GM12875 (cell line): ENCODE results near the gene HYAL1.

ENCODE experiments used
- H3K4me3 ChIP-seq: one replicate; pipeline ENCODE4 v1.5.1; 2011; ENCODE audit warnings: low read depth, low read length, control low read depth
- CTCF ChIP-seq: IDR thresholded peaks from 2 replicates; pipeline ENCODE4 v1.5.1; 2011; ENCODE audit warnings: low read depth, mild to moderate bottlenecking, control low read depth, inconsistent platforms, low read length, moderate library complexity, borderline replicate concordance; ENCODE audit not compliant: insufficient read depth

Gene HYAL1

GRCh38 chr3:50325497-50326181 lies 22.3 kb upstream of the HYAL1 start:
- TF ChIP-seq CTCF, result no peak
- H3K4me3 ChIP-seq, result no peak overlapping the region

GRCh38 chr3:50325113-50325480 lies 21.7 kb upstream of the HYAL1 start:
- no peak for TF ChIP-seq CTCF
- no peak overlapping the region for H3K4me3 ChIP-seq

DNA sequence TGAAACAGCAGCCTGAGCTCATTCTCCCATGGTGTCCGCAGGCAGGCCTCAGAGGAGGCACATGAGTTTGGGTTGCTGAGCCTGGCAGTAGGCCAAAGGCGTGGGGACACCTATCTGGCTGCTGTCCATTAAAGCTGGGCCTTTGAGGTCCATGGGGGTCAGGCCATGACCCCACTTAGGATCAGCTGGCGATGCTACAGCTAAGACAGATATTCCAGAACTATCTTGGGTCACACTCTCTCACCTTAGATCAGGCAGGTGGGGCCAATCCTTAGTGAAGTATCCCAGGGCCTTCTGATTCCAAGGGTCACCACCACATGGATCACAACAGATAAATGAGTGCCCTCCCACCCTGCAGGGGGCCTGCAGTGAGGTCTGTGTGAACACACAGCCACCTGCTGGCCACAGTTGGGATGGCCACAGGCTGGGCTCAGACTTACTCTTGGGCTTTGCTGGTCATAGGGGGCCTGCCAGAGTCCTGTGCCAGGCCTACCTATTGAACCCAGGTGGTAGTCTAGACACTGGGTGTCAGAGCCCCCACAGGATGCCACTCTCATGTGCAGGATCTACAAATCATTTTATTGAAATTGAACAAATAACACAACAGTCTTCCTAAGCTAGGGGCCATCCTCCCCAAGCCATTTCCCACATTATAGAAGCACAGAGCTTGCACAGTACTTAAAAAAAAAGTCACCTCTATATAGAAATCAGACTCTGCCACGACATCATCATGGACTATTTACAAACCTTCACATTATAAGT lies 21.2 kb upstream of the HYAL1 start:
- H3K4me3 ChIP-seq, result no peak overlapping the region
- TF ChIP-seq CTCF, result peak; percentile 85

GRCh38 chr3:50323614-50324199 lies 20.3 kb upstream of the HYAL1 start:
- no peak overlapping the region for H3K4me3 ChIP-seq
- TF ChIP-seq CTCF, result no peak

DNA sequence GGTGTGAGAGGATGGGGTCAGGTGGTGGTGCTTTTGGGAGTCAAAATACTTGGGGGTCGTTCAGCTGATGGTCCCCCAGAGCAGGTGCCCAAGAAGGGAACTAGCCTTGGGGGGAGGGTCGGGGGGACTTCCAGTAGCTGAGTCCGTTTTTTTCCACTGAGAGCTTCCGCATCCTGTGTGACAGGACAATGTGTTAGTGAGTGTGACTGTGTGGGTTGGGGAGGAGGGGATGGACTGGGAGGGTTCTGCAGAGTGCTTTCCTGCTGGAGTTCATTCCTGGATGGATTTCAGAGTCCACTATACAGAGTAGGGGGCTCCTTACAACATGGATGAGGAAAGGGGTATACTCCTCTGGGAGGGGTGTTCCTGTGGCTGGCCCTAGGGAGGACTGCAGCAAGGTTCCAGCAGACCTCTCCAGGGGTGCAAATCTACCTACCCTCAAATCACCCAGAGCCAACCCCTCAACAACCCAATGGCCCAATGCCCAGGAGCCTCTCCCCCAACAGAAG lies 19.8 kb upstream of the HYAL1 start:
- no peak overlapping the region for H3K4me3 ChIP-seq
- TF ChIP-seq CTCF, result no peak

- peak within 1 kb of the TSS; percentile 87 for H3K4me3 ChIP-seq
- no peak for TF ChIP-seq CTCF
Observed at GRCh38 chr3:50322386-50323091, 19.2 kb upstream of the HYAL1 start, which contains the start of gene HYAL2. TSS of gene HYAL2 (minus strand) at chr3:50322745. CDS start at chr3:50320489, 2,256 bp downstream.
